K562 (cell line): ENCODE results near the gene RNF32.

Experiments
- ZBTB7A ChIP-seq: IDR thresholded peaks from 2 replicates; pipeline ENCODE4 v1.6.1; 2011; ENCODE audit warnings: low read depth, mild to moderate bottlenecking, low read length, moderate library complexity, borderline replicate concordance; ENCODE audit not compliant: control insufficient read depth
- ZFP1 ChIP-seq: fragments of 450-650 bp; formaldehyde crosslinking; IDR thresholded peaks from 2 replicates; pipeline ENCODE4 v1.4.0; 2020; ENCODE audit warnings: mild to moderate bottlenecking, mixed read lengths
- TF ChIP-seq, protein P1 (sequence below), 3 experiments: IDR thresholded peaks in 2 of 3; conservative IDR thresholded peaks in 1 of 3; 2 replicates each; pipeline ENCODE4 v1.5.1; 2011 to 2012; ENCODE audit warnings: low read length in 3 of 3, mild to moderate bottlenecking in 3 of 3, control low read depth in 2 of 3, improper control_type of control experiment in 1 of 3, inconsistent platforms in 1 of 3, low read depth in 1 of 3, mixed read lengths in 1 of 3, moderate library complexity in 1 of 3; ENCODE audit not compliant: insufficient read depth in 2 of 3

DNA sequence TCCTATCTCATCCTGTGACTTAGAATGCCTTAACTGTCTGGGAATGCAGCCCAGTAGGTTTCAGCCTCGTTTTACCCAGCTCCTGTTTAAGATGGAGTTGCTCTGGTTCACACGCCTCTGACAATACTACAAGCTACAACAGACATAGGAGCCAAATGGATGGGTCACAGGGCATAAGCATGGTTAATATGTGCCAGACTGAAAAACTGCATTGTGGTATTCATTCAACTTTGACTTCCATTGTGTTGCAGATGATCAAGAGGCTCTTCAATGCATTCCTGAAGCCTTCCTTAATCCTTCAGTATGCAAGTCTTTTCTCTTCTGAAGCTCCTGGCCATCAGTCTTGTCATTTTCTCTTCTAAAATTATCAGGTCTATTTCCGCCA, 20.3 kb upstream of the RNF32 start:
- TF ChIP-seq, protein P1, sequence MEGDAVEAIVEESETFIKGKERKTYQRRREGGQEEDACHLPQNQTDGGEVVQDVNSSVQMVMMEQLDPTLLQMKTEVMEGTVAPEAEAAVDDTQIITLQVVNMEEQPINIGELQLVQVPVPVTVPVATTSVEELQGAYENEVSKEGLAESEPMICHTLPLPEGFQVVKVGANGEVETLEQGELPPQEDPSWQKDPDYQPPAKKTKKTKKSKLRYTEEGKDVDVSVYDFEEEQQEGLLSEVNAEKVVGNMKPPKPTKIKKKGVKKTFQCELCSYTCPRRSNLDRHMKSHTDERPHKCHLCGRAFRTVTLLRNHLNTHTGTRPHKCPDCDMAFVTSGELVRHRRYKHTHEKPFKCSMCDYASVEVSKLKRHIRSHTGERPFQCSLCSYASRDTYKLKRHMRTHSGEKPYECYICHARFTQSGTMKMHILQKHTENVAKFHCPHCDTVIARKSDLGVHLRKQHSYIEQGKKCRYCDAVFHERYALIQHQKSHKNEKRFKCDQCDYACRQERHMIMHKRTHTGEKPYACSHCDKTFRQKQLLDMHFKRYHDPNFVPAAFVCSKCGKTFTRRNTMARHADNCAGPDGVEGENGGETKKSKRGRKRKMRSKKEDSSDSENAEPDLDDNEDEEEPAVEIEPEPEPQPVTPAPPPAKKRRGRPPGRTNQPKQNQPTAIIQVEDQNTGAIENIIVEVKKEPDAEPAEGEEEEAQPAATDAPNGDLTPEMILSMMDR (IDR thresholded peaks at IDR 0.05 in 2 of 3, conservative IDR thresholded peaks at IDR 0.05 in 1 of 3; ENCODE audit: insufficient read depth in 2 of 3, low read depth in 1 of 3, low read length in 3 of 3), result no peak
- TF ChIP-seq ZFP1 (CRISPR knock-in tag), result no peak
- TF ChIP-seq ZBTB7A, result no peak
